ENCODE data around the gene EVI5.

EVI5 gene

GRCh38 chr1:92481971-92482664, 302.8 kb downstream of the EVI5 start:
- DNase-seq = no peak

GRCh38 chr1:92481599-92481925, 303.3 kb downstream of the EVI5 start:
- no peak for DNase-seq

GRCh38 chr1:92480813-92481598, 303.9 kb downstream of the EVI5 start:
- DNase-seq = no peak

GRCh38 chr1:92480200-92480812, 304.6 kb downstream of the EVI5 start:
- no peak for DNase-seq

- no peak for DNase-seq
Measured at GRCh38 chr1:92479587-92479986, 305.3 kb downstream of the EVI5 start.

- DNase-seq = no peak
Measured at GRCh38 chr1:92478393-92478792, 306.5 kb downstream of the EVI5 start.

- peak in 1 of 2 donors; percentile 31 for DNase-seq
Measured at GRCh38 chr1:92476071-92476631, 308.8 kb downstream of the EVI5 start.

- DNase-seq = no peak
Measured at GRCh38 chr1:92475029-92475428, 309.9 kb downstream of the EVI5 start.

GRCh38 chr1:92473781-92474495, 311.0 kb downstream of the EVI5 start:
- peak in 1 of 2 donors; percentile 5 for DNase-seq

- DNase-seq = no peak
Measured at GRCh38 chr1:92470216-92470615, 314.7 kb downstream of the EVI5 start.

- peak in 1 of 2 donors; percentile 51 for DNase-seq
Measured at GRCh38 chr1:92466683-92467352, 318.1 kb downstream of the EVI5 start.

- DNase-seq = no peak
Measured at GRCh38 chr1:92465256-92465647, 319.7 kb downstream of the EVI5 start.

- DNase-seq = no peak
Measured at GRCh38 chr1:92464588-92465255, 320.2 kb downstream of the EVI5 start.

- DNase-seq = peak; percentile 46 to 67
Measured at GRCh38 chr1:92461364-92462097, 323.4 kb downstream of the EVI5 start.

- peak; percentile 91 to 97 for DNase-seq
Measured at GRCh38 chr1:92459871-92460320, 325.0 kb downstream of the EVI5 start.
